ENCODE data around the gene TMED8.
"Not testable (repeated sequence)": the region's sequence is repeated elsewhere in the genome, so short reads cannot be mapped to it uniquely, and the experiment has no call there.

The TMED8 gene

DNA sequence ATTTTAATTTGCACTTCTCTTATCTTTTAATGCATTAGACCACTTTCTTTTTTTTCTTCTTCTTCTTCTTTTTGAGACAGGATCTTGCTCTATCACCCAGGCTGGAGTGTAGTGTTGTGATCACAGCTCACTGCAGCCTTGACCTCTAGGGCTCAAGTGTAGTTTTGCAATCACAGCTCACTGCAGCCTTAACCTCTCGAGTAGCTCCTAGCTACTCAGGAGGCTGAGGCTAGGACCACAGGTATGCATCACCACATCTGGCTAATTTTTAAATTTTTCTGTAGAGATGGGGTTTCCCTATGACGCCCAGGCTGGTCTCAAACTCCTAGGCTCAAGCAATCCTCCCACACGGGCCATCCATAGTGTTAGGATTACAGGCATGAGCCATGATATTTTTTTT lies 12.7 kb downstream of the TMED8 start:
- DNase-seq (ENCODE audit: low spot score) = no peak

DNA sequence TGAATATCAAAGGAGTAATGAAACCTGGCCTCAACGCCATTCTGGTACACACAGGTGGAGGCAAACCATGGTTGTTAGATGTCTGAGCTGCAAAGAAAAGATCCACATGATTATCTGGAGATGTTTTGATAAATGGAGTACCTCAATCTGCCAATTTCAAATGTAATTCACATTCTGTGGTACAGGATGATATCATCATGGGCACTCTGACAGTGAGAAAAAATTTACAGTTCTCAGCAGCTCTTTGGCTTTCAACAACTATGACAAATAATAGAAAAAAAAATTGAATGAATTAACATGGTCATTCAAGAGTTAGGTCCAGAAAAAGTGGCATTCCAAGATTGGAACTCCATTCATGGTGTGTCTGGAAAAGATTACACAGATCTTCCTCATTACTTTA lies 17.3 kb downstream of the TMED8 start:
- DNase-seq (ENCODE audit: low spot score) = no peak

GRCh38 chr14:77356899-77357298 lies 20.0 kb downstream of the TMED8 start:
- no peak for DNase-seq (ENCODE audit: low spot score)

DNA sequence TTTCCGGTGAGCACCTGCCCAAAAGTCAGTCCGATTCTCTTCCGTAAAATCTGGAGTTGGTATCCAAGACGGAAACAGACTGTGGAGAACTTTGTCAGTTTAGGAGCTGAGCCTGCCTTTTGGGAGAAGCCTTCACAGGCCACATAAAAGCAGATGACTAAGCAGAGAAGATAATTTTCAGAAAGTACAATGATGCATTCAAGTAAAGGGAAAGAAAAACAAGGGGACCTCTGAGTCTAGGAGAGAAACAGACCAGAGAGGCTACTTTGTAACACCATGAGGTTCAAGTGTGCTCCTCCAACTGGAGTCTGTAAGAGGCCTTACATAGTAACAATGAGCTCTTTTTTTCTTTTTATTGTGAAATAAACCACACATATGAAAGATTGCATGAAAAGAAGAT lies 21.1 kb downstream of the TMED8 start:
- DNase-seq (ENCODE audit: low spot score) = no peak

DNA sequence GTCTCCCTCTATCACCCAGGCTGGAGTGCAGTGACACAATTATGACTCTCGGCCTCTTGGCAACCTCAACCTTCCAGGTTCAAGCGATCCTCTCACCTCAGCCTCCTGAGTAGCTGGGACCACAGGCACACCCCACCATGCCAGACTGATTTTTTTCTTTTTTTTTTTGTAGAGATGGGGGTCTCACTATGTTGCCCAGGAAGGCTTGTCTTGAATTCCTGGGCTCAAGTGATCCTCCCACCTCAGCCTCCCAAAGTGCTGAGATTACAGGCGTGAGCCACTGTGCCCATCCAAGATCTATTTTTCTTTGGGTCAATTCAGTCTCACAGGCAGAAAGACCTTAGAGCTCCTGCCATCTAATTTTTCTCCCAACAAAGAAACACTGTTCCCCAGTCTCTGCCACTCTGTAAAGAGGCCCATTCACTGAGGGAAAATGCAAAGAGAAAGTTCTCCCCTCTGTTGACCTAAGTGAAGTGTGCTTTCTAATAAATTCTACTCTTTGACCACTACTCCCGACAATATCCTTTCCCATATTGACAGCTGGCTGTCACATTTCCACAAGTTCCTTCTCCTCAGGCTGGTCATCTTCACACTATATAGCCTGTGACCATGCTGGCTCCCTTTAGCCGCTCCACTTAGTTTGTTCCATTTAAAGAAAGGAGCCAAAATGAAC lies 23.3 kb downstream of the TMED8 start:
- no peak for DNase-seq (ENCODE audit: low spot score)

GRCh38 chr14:77347751-77348150 lies 29.1 kb downstream of the TMED8 start:
- no peak for DNase-seq (ENCODE audit: low spot score)

DNA sequence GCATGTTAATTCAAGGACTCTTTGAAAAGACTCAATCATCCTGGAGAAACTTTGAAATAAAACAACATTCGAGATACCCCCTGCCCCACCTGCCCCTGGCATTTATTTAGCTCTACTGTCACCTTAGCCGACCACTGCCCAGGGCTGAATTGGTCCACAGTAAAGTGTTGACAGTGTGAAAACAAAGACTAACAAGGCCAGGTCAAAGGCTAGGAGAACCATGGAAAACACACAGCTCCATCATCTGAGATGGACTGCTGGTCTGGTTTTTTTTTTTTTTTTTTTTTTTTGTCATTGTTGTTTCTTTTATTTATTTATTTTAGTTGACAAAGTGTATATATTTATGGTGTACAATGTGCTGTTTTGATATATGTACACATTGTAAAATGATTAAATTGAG lies 30.4 kb downstream of the TMED8 start:
- DNase-seq (ENCODE audit: low spot score) = no peak

GRCh38 chr14:77344377-77344996 lies 32.4 kb downstream of the TMED8 start:
- no peak for DNase-seq (ENCODE audit: low spot score)

DNA sequence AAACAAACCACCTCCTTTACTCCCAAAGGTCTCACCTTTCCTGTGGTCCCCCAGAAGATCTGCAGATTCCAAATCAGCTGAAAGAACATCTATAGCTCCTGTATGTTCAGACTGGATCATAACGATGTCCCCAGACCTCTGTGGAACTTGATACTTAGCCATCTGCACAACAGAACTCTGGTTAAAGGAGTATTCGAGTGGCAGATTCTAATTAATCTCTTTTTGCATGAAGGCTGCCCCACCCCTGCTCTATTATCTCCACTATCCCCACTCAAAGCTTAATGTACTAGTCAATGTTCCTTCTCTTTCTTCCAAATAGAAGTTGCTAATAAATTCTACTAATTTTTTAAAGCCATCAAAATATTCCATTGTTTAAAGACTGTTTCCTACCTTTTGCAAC lies 33.2 kb downstream of the TMED8 start:
- no peak for DNase-seq (ENCODE audit: low spot score)

DNA sequence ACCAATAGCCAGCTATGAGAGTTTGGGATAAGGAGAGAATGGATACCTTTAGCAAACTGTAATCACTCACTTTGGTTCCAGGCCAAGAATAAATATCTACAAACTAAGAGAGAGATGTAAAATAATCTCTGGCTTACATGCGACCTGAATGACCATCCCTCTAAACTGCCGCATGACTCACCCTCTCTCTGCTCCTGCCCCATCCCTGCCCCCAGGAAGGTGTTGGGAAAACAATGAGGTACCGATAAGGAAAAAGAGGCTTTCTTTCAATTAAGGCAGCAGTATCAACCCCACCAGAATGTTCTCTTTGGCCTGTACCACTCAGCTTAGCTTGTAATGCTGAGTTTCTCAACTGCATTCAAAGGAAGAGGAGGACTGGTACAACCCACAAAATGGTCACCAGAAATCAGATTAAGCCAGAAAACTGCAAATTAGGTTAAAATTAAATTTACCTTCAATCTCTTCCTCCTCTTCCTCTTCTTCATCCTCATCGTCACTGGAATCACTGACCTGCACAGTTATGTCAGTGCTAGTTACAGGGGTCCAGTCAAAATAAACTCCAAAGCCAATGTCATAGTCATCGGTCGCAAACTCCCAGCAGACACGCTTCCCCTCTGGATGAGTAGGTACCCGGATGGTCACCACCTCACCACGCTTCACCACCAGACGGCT lies 34.0 kb downstream of the TMED8 start:
- DNase-seq (ENCODE audit: low spot score) = no peak

GRCh38 chr14:77340389-77340788 lies 36.5 kb downstream of the TMED8 start:
- DNase-seq (ENCODE audit: low spot score) = no peak

- no peak for DNase-seq (ENCODE audit: low spot score)
These were observed 37.5 kb downstream of the TMED8 start for GRCh38 chr14:77339407-77339806.

DNA sequence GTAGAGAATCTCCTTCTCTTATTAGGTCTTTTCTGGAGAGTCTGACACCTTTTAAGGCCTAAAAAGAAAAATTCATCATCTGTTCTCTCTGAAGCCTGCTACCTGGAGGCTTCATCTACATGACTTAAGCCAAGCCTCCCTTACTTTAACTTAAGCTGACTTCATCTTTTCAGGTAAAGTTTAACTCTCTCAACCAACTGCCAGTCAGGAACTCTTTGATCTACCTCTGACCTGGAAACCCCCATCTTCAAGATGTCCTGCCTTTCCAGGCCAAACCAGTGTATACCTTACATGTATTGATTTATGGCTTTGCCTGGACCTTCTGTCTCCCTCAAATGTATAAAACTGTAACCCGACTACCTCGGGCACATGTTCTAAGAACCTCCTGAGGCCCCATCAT lies 38.6 kb downstream of the TMED8 start:
- DNase-seq (ENCODE audit: low spot score) = no peak

DNA sequence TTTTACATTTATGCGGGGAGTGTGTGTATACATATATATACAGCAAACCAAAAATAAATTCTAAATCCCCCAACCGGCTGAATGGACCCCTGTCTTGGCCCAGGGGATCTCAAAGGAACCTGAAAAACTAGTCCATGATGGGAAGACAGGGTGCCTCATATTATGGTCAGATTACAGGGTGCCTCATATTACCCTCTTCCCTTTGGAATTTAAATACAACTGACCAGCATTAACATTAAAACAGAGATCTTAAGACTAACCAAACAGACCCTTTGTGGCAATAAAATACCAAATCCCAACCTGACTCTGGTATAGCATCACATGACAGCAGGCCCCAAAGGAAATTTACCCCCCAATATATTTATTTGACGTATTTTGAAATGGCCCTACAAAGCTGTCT lies 39.0 kb downstream of the TMED8 start:
- DNase-seq (ENCODE audit: low spot score) = no peak

GRCh38 chr14:77337255-77337654 lies 39.6 kb downstream of the TMED8 start:
- DNase-seq (ENCODE audit: low spot score) = not testable (repeated sequence)

GRCh38 chr14:77335576-77335975 lies 41.3 kb downstream of the TMED8 start:
- DNase-seq (ENCODE audit: low spot score) = no peak

DNA sequence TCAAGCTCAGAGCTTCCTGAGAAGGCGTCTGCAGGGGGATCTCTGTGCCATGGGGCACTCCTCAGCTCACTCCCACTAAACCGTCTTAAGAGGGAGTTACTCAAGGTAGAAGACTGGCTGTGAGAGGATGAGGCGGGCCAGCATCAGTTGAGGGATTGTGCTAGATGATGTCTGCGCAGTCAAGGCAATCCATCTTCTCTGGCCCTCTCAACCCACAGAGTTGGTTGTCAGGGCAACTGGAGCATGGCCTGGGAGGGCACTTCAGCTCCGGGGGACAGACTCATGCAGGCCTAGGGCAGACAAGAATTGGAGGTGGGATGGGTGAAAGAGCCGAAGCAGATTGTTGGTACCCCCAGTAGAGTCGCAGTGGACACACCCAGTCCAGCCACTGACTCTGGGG lies 47.0 kb downstream of the TMED8 start:
- DNase-seq (ENCODE audit: low spot score) = no peak

- no peak for DNase-seq (ENCODE audit: low spot score)
These were observed 49.8 kb downstream of the TMED8 start for GRCh38 chr14:77327111-77327510.

DNA sequence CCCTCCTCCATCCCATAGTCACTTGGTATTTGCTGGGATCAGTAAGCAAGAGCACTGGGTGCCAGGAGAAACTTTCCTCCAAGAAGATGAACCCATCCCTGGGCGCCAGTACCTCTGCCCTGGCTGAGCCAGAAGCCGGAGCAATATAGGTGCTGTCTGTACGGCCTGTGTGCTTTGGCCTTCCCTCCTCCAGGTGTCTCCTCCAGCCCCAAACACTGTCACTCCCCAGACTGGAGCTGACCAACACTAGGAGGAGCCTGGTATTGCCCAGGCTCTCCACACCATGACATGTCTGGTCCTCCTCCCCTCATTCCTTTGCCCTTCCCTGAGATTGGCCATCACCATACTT lies 51.2 kb downstream of the TMED8 start:
- no peak for DNase-seq (ENCODE audit: low spot score)

- DNase-seq (ENCODE audit: low spot score) = no peak
These were observed 51.8 kb downstream of the TMED8 start for GRCh38 chr14:77324816-77325745.

- no peak for DNase-seq (ENCODE audit: low spot score)
These were observed 52.6 kb downstream of the TMED8 start for GRCh38 chr14:77324289-77324688.

DNA sequence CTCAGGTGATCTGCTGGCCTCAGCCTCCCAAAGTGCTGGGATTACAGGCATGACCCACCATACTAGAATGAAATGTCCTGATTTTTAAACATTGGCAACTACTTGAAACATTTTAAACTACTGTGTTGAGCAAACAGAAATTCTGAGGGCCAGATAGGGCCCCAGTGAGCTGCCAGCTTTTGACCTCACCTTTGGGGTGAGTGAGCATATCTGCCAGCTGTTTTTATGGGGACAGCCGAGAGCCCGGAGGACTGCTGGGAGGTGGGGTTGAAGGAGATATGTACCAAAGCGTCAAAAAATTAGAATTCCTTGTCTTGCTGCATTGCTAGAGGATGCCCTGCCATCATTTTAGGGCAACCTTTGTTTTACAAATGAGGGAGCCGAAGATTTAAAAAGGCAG lies 53.3 kb downstream of the TMED8 start:
- DNase-seq (ENCODE audit: low spot score) = no peak

- DNase-seq (ENCODE audit: low spot score) = no peak
These were observed 53.9 kb downstream of the TMED8 start for GRCh38 chr14:77322951-77323350.
